ENCODE results near the gene CDC42BPB. TPM values are rescaled to one million over a fixed set of nuclear protein-coding genes. Genes with fewer than 3 reads are reported as not detected.
A peak's percentile ranks its signal among the peaks of the same experiment; 100 is the strongest.

Gene CDC42BPB
- total and polyA plus RNA-seq, 2 experiments from 2014 or later: 13.0 to 106 TPM

GRCh38 chr14:103070263-103070885 lies 13.0 kb upstream of the CDC42BPB start:
- no peak overlapping the region for H3K4me2 ChIP-seq (ENCODE audit: unreplicated experiment)
- no peaks in the 10 kb centered on the region for H3K9me2 ChIP-seq (ENCODE audit: insufficient read depth)
- H3F3A ChIP-seq (ENCODE audit: insufficient read depth): peaks cover 10% of the 10 kb centered on the region; the same call in 1 of the 2 replicates
- H3K79me2 ChIP-seq (ENCODE audit: insufficient read depth): no peaks in the 10 kb centered on the region
- no peak overlapping the region for H3K9ac ChIP-seq
- no peaks in the 10 kb centered on the region for H3K36me3 ChIP-seq (ENCODE audit: low read depth)
- no peak for DNase-seq
- no peak overlapping the region for H3K4me3 ChIP-seq
- no peaks in the 10 kb centered on the region for H4K20me1 ChIP-seq (ENCODE audit: insufficient read depth)
- H3K27me3 ChIP-seq (replicated peaks; ENCODE audit: insufficient read depth): no peaks in the 10 kb centered on the region
- no peak for TF ChIP-seq EZH2 (IDR thresholded peaks at IDR 0.05; ENCODE audit: insufficient read depth, poor library complexity, severe bottlenecking)
- H2AFZ ChIP-seq: no peak overlapping the region
- H3K27ac ChIP-seq: no peak overlapping the region
- in situ Hi-C loops (cut with MboI): no loop called here
- 85 to 88% methylated on average over 6 to 8 of the region's 8 CpGs for WGBS, 2 experiments (ENCODE audit: low coverage in 1 of 2, low lambda C conversion rate in 2 of 2, missing lambda C conversion rate in 2 of 2)
- H3K9me3 ChIP-seq (ENCODE audit: low read depth): no peaks in the 10 kb centered on the region
- H3K4me1 ChIP-seq (ENCODE audit: insufficient read depth): peaks cover 12% of the 10 kb centered on the region

- TF ChIP-seq EZH2 (IDR thresholded peaks at IDR 0.05; ENCODE audit: insufficient read depth, poor library complexity, severe bottlenecking) (no peak), EZH2phosphoT487 (IDR thresholded peaks at IDR 0.05; ENCODE audit: insufficient read depth, low read depth) (no peak)
- no peaks in the 10 kb centered on the region for H3K9me2 ChIP-seq (ENCODE audit: insufficient read depth)
- H4K20me1 ChIP-seq (ENCODE audit: insufficient read depth): no peaks in the 10 kb centered on the region
These were observed 11.2 kb upstream of the CDC42BPB start for GRCh38 chr14:103068351-103069073.

DNA sequence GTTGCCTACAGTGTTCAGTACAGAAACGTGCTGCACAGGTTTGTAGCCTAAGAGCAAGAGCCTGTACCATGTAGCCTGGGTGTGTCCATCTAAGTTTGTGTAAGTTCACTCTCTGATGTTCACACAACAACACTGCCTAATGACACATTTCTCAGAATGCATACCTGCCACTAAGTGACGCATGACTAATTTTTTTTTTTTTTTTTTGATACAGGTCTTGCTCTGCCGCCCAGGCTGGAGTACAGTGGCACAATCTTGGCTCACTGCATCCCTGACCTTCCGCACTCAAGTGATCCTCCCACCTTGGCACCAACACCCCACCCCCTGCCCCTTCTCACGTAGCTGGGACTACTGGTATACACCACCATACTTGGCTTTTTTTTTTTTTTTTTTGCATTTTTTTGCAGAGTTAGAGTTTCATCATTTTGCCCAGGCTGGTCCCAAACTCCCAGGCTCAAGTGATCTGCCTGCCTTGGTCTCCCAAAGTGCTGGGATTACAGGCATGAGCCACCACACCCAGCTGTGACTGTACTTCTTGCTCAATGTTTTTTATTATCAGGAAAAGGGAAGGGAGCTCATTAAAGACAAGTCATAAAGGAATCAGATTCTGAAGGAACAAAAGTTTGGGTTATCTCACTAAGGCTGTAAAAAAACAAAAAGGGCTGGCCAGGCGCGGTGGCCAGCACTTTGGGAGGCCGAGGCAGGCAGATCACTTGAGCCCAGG lies 10.0 kb upstream of the CDC42BPB start:
- H3K79me2 ChIP-seq (ENCODE audit: insufficient read depth): no peaks in the 10 kb centered on the region
- no peaks in the 10 kb centered on the region for H3K9me2 ChIP-seq (ENCODE audit: insufficient read depth)
- H3K36me3 ChIP-seq (ENCODE audit: low read depth): no peaks in the 10 kb centered on the region
- peaks cover 12% of the 10 kb centered on the region for H3K4me1 ChIP-seq (ENCODE audit: insufficient read depth)
- no peaks in the 10 kb centered on the region for H4K20me1 ChIP-seq (ENCODE audit: insufficient read depth)
- 29 to 38% methylated on average over 8 of the region's 8 CpGs for WGBS, 2 experiments (ENCODE audit: low coverage in 1 of 2, low lambda C conversion rate in 2 of 2, missing lambda C conversion rate in 2 of 2)
- H2AFZ ChIP-seq: peak overlapping the region; percentile 61
- H3F3A ChIP-seq (ENCODE audit: insufficient read depth): peaks cover 23% of the 10 kb centered on the region; the same call in 1 of the 2 replicates
- peak overlapping the region; percentile 69 for H3K9ac ChIP-seq
- TF ChIP-seq EZH2 (IDR thresholded peaks at IDR 0.05; ENCODE audit: insufficient read depth, poor library complexity, severe bottlenecking): no peak
- TF ChIP-seq EZH2phosphoT487 (IDR thresholded peaks at IDR 0.05; ENCODE audit: insufficient read depth, low read depth): no peak
- in situ Hi-C loops (cut with MboI): no loop called here
- H3K4me3 ChIP-seq: peak overlapping the region; percentile 48
- DNase-seq: peak; percentile 83
- H3K4me2 ChIP-seq (ENCODE audit: unreplicated experiment): peak overlapping the region; percentile 62
- peak overlapping the region; percentile 91 for H3K27ac ChIP-seq
- H3K9me3 ChIP-seq (ENCODE audit: low read depth): no peaks in the 10 kb centered on the region
- H3K27me3 ChIP-seq (replicated peaks; ENCODE audit: insufficient read depth): no peaks in the 10 kb centered on the region

More at GRCh38 chr14:103068351-103069073, 11.2 kb upstream of the CDC42BPB start:
- peaks cover 17% of the 10 kb centered on the region; the same call in 1 of the 2 replicates for H3F3A ChIP-seq (ENCODE audit: insufficient read depth)
- peak overlapping the region; percentile 69; the same call in 1 of the 2 replicates for H3K9ac ChIP-seq
- H3K4me1 ChIP-seq (ENCODE audit: insufficient read depth): peaks cover 12% of the 10 kb centered on the region
- DNase-seq: no peak
- no peaks in the 10 kb centered on the region for H3K36me3 ChIP-seq (ENCODE audit: low read depth)
- no peaks in the 10 kb centered on the region for H3K9me3 ChIP-seq (ENCODE audit: low read depth)
- H2AFZ ChIP-seq: peak overlapping the region; percentile 61
- H3K4me2 ChIP-seq (ENCODE audit: unreplicated experiment): peak overlapping the region; percentile 62
- no peaks in the 10 kb centered on the region for H3K27me3 ChIP-seq (replicated peaks; ENCODE audit: insufficient read depth)
- peak overlapping the region; percentile 91; the same call in 1 of the 2 replicates for H3K27ac ChIP-seq
- in situ Hi-C loops (cut with MboI): no loop called here
- H3K4me3 ChIP-seq: no peak overlapping the region
- WGBS, 2 experiments (ENCODE audit: low coverage in 1 of 2, low lambda C conversion rate in 2 of 2, missing lambda C conversion rate in 2 of 2): 68 to 73% methylated on average over 21 of the region's 22 CpGs
- H3K79me2 ChIP-seq (ENCODE audit: insufficient read depth): no peaks in the 10 kb centered on the region

GRCh38 chr14:103066399-103066798 lies 9.1 kb upstream of the CDC42BPB start:
- in situ Hi-C loops (cut with MboI): no loop called here
- no peak for DNase-seq
- H3F3A ChIP-seq (ENCODE audit: insufficient read depth): peaks cover 23% of the 10 kb centered on the region; the same call in 1 of the 2 replicates

More at GRCh38 chr14:103066399-103066798, 9.1 kb upstream of the CDC42BPB start:
- Histone ChIP-seq H3K4me3 (no peak overlapping the region), H4K20me1 (ENCODE audit: insufficient read depth) (no peaks in the 10 kb centered on the region), H3K27me3 (replicated peaks; ENCODE audit: insufficient read depth) (no peaks in the 10 kb centered on the region), H3K9me3 (ENCODE audit: low read depth) (no peaks in the 10 kb centered on the region), H3K36me3 (ENCODE audit: low read depth) (no peaks in the 10 kb centered on the region), H3K9ac (no peak overlapping the region), H3K79me2 (ENCODE audit: insufficient read depth) (no peaks in the 10 kb centered on the region), H3K9me2 (ENCODE audit: insufficient read depth) (no peaks in the 10 kb centered on the region), H3K27ac (no peak overlapping the region), H2AFZ (no peak overlapping the region), H3K4me1 (ENCODE audit: insufficient read depth) (peaks cover 12% of the 10 kb centered on the region), H3K4me2 (ENCODE audit: unreplicated experiment) (no peak overlapping the region)
- no peak for TF ChIP-seq EZH2phosphoT487 (IDR thresholded peaks at IDR 0.05; ENCODE audit: insufficient read depth, low read depth)
- no peak for TF ChIP-seq EZH2 (IDR thresholded peaks at IDR 0.05; ENCODE audit: insufficient read depth, poor library complexity, severe bottlenecking)
- 81 to 83% methylated on average over 9 of the region's 9 CpGs for WGBS, 2 experiments (ENCODE audit: low coverage in 1 of 2, low lambda C conversion rate in 2 of 2, missing lambda C conversion rate in 2 of 2)

Measured in GM23248 (cell line).